CD4-positive, CD25-positive, alpha-beta regulatory T cell (primary cell): ENCODE data around the gene OR2Z1. TPM values are rescaled to one million over a fixed set of nuclear protein-coding genes. Genes with fewer than 3 reads are reported as not detected.

ENCODE experiments used
- ATAC-seq, 2 donors: fragments of 150-1000 bp; cut with Tn5 transposase; one replicate each; pipeline ENCODE4 v1.10.0; 2021; ENCODE audit warnings: low read depth in 2 of 2, moderate number of reproducible peaks in 2 of 2, moderate library complexity in 1 of 2
- DNase-seq, 3 donors: peaks; one replicate each; pipeline versions ENCODE4 v3.0.0 to v3.0.0-alpha.2; 2012 to 2022; ENCODE audit warnings: mixed read lengths in 1 of 3
- H3K27ac ChIP-seq: one replicate; pipeline ENCODE4 v1.7.0; 2013; ENCODE audit warnings: mild to moderate bottlenecking, low read length; ENCODE audit not compliant: insufficient read depth, poor library complexity, severe bottlenecking
- H3K27me3 ChIP-seq: one replicate; pipeline ENCODE4 v1.7.0; 2013; ENCODE audit warnings: low read length; ENCODE audit not compliant: control insufficient read depth, insufficient read depth
- H3K36me3 ChIP-seq: one replicate; pipeline ENCODE4 v1.7.0; 2013; ENCODE audit warnings: mild to moderate bottlenecking, low read length, moderate library complexity; ENCODE audit not compliant: control insufficient read depth, insufficient read depth
- H3K4me1 ChIP-seq: 2 replicates; pipeline ENCODE4 v1.7.0; 2013; ENCODE audit warnings: mild to moderate bottlenecking, low read length; ENCODE audit not compliant: insufficient read depth, control insufficient read depth, poor library complexity, severe bottlenecking
- H3K4me3 ChIP-seq: one replicate; pipeline ENCODE4 v1.7.0; 2013; ENCODE audit warnings: low read depth, mild to moderate bottlenecking, low read length, moderate library complexity
- H3K9me3 ChIP-seq, 2 experiments: 1 replicate in 1 of 2; 2 replicates in 1 of 2; pipeline ENCODE4 v1.7.0; 2013; ENCODE audit warnings: low read length in 2 of 2, mild to moderate bottlenecking in 1 of 2, moderate library complexity in 1 of 2; ENCODE audit not compliant: control insufficient read depth in 2 of 2
- H3K27ac Mint-ChIP-seq, 3 donors: one replicate each; pipeline ENCODE4 v1.8.0; 2020 to 2022; ENCODE audit warnings: mild to moderate bottlenecking in 3 of 3, mixed read lengths in 3 of 3, moderate library complexity in 2 of 3
- H3K27me3 Mint-ChIP-seq: one replicate; pipeline ENCODE4 v1.8.0; 2022; ENCODE audit warnings: mild to moderate bottlenecking, mixed read lengths
- H3K36me3 Mint-ChIP-seq: one replicate; pipeline ENCODE4 v1.8.0; 2020; ENCODE audit warnings: mixed read lengths
- H3K4me1 Mint-ChIP-seq, 4 donors: one replicate each; pipeline ENCODE4 v1.8.0; 2020 to 2022; ENCODE audit warnings: mixed read lengths in 4 of 4, mild to moderate bottlenecking in 1 of 4
- H3K4me3 Mint-ChIP-seq, 4 donors: one replicate each; pipeline ENCODE4 v1.8.0; 2020 to 2022; ENCODE audit warnings: mild to moderate bottlenecking in 4 of 4, mixed read lengths in 4 of 4, moderate library complexity in 3 of 4
- H3K9me3 Mint-ChIP-seq, 7 donors: one replicate each; pipeline ENCODE4 v1.8.0; 2020 to 2022; ENCODE audit warnings: mixed read lengths in 7 of 7, mild to moderate bottlenecking in 3 of 7, moderate library complexity in 2 of 7
- polyA plus RNA-seq, 4 donors: library from polyadenylated mRNA; unstranded; fragments of 300-500 nt; fragmentation: Illumina TruSeq; gene quantifications; one replicate each; pipeline ENCODE4 v1.2.3, GENCODE V29; 2021
- total RNA-seq: library from RNA; stranded (reverse); gene quantifications from one replicate; pipeline ENCODE4 v1.2.3, GENCODE V29; 2022

The OR2Z1 gene, protein sequence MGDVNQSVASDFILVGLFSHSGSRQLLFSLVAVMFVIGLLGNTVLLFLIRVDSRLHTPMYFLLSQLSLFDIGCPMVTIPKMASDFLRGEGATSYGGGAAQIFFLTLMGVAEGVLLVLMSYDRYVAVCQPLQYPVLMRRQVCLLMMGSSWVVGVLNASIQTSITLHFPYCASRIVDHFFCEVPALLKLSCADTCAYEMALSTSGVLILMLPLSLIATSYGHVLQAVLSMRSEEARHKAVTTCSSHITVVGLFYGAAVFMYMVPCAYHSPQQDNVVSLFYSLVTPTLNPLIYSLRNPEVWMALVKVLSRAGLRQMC
- total RNA-seq (not detected), polyA plus RNA-seq (not detected)

- peaks cover 9% of the 10 kb centered on the region for H3K27me3 Mint-ChIP-seq
- ATAC-seq: no peak
Observed at GRCh38 chr19:8721334-8721733, at the start of gene OR2Z1. Gene OR2Z1 (plus strand): TSS chr19:8721634. CDS start chr19:8731029, 9,395 bp downstream.

DNA sequence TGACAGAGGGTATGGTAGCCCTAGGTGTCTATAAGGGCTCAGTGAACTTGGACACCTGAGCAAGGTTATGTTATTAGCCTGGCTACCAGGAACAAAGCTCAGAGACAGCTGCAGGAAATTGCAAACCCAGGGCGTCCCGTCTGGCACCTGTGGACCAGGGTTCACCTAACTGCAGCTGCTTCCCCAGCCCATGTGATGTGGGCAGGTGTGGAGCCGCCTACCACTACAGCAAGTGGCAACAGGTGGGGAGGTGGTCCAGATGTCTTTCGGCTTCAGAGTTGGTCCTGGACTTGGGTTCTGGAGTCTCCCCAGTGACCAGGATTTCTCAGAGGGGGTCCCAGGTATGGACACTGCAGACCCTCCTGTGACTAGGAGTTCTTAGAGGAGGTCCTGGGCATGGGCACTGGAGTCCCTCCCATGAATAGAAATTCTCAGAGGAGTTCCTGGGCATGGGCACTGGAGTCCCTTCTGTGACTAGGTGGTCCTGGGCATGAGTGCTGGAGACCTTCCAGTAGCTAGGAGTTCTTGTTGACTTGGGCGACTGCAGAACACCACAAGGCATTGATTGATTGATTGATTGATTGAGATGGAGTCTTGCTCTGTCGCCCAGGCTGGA, 48.0 kb upstream of the OR2Z1 start:
- no peak overlapping the region for H3K27ac Mint-ChIP-seq
- H3K27me3 Mint-ChIP-seq: peaks cover 29% of the 10 kb centered on the region
- no peak overlapping the region for H3K4me3 Mint-ChIP-seq

More at GRCh38 chr19:8721334-8721733, at the start of gene OR2Z1:
- Histone ChIP-seq H3K4me3 (no peak within 1 kb of the TSS), H3K27me3 (peaks cover 6% of the 10 kb centered on the region), H3K36me3 (no peaks in the 10 kb centered on the region), H3K9me3 (no peaks in the 10 kb centered on the region), H3K4me1 (no peaks in the 10 kb centered on the region), H3K27ac (no peak within 1 kb of the TSS)
- Mint-ChIP-seq H3K27ac (no peak within 1 kb of the TSS), H3K9me3 (peaks cover 3 to 7% (median 4%) of the 10 kb centered on the region in 7 donors), H3K4me1 (no peaks in the 10 kb centered on the region), H3K36me3 (no peaks in the 10 kb centered on the region), H3K4me3 (no peak within 1 kb of the TSS)
- no peak for DNase-seq

GRCh38 chr19:8675066-8675465, 46.4 kb upstream of the OR2Z1 start:
- Mint-ChIP-seq H3K27ac (no peak overlapping the region), H3K4me3 (no peak overlapping the region), H3K9me3 (peaks cover 0 to 10% (median 1%) of the 10 kb centered on the region in 7 donors), H3K4me1 (peaks cover 0 to 10% (median 7%) of the 10 kb centered on the region in 4 donors), H3K36me3 (no peaks in the 10 kb centered on the region), H3K27me3 (peaks cover 24% of the 10 kb centered on the region)
- Histone ChIP-seq H3K27ac (no peak overlapping the region), H3K4me1 (peaks cover 3% of the 10 kb centered on the region), H3K27me3 (no peaks in the 10 kb centered on the region), H3K9me3 (no peaks in the 10 kb centered on the region), H3K36me3 (no peaks in the 10 kb centered on the region), H3K4me3 (no peak overlapping the region)
- DNase-seq: no peak
- ATAC-seq: no peak

More for the DNA sequence above, 48.0 kb upstream of the OR2Z1 start:
- no peak overlapping the region for H3K27ac ChIP-seq
- H3K27me3 ChIP-seq: no peaks in the 10 kb centered on the region
- peaks cover 3% of the 10 kb centered on the region for H3K4me1 ChIP-seq
- no peaks in the 10 kb centered on the region for H3K9me3 ChIP-seq
- no peak overlapping the region for H3K4me3 ChIP-seq
- Mint-ChIP-seq H3K9me3 (peaks cover 0 to 8% (median 0%) of the 10 kb centered on the region in 7 donors), H3K4me1 (peaks cover 0 to 10% (median 7%) of the 10 kb centered on the region in 4 donors), H3K36me3 (peaks cover 2% of the 10 kb centered on the region)
- H3K36me3 ChIP-seq: no peaks in the 10 kb centered on the region
- no peak for DNase-seq
- ATAC-seq: no peak

DNA sequence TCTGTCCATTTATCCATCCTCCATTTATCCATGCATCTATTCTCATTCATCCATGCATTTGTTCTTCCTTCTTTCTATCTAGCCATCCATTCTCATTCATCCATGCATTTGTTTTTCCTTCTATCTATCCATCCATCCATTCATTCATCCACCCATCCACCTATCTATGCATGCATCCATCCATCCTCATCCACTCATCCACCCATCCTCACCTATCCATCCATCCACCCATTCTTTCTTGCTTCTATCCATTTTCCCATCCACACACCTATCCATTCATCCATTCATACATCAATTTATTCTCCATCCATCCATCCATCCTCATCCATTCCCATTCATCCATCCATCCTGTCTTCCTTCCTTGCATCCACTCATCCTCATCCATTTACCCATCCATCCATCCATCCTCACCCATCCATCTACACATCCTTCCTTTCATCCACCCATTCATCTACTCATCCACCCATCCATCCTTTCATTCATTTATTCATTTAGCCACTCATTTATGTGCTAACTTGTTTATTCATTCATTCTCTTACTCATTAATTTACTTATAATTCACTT, 43.1 kb upstream of the OR2Z1 start:
- Histone ChIP-seq H3K27ac (no peak overlapping the region), H3K27me3 (no peaks in the 10 kb centered on the region), H3K4me3 (no peak overlapping the region), H3K36me3 (no peaks in the 10 kb centered on the region), H3K9me3 (no peaks in the 10 kb centered on the region), H3K4me1 (no peaks in the 10 kb centered on the region)
- ATAC-seq (no peak), DNase-seq (no peak)
- peaks cover 15% of the 10 kb centered on the region for H3K27me3 Mint-ChIP-seq
- H3K36me3 Mint-ChIP-seq: no peaks in the 10 kb centered on the region
- H3K9me3 Mint-ChIP-seq: peaks cover 0 to 10% (median 3%) of the 10 kb centered on the region in 7 donors
- H3K27ac Mint-ChIP-seq: no peak overlapping the region
- H3K4me3 Mint-ChIP-seq: no peak overlapping the region
- peaks cover 0 to 5% (median 2%) of the 10 kb centered on the region in 4 donors for H3K4me1 Mint-ChIP-seq

GRCh38 chr19:8680676-8681344, 40.6 kb upstream of the OR2Z1 start:
- no peak overlapping the region for H3K4me3 ChIP-seq
- H3K27me3 ChIP-seq: no peaks in the 10 kb centered on the region
- no peaks in the 10 kb centered on the region for H3K4me1 ChIP-seq
- H3K27ac ChIP-seq: no peak overlapping the region
- no peaks in the 10 kb centered on the region for H3K36me3 ChIP-seq
- Mint-ChIP-seq H3K27me3 (peaks cover 5% of the 10 kb centered on the region), H3K36me3 (no peaks in the 10 kb centered on the region), H3K9me3 (peaks cover 0 to 10% (median 2%) of the 10 kb centered on the region in 7 donors), H3K4me1 (peaks cover 0 to 3% (median under 1%) of the 10 kb centered on the region in 4 donors), H3K27ac (no peak overlapping the region), H3K4me3 (no peak overlapping the region)
- ATAC-seq (no peak), DNase-seq (no peak)
- no peaks in the 10 kb centered on the region for H3K9me3 ChIP-seq

DNA sequence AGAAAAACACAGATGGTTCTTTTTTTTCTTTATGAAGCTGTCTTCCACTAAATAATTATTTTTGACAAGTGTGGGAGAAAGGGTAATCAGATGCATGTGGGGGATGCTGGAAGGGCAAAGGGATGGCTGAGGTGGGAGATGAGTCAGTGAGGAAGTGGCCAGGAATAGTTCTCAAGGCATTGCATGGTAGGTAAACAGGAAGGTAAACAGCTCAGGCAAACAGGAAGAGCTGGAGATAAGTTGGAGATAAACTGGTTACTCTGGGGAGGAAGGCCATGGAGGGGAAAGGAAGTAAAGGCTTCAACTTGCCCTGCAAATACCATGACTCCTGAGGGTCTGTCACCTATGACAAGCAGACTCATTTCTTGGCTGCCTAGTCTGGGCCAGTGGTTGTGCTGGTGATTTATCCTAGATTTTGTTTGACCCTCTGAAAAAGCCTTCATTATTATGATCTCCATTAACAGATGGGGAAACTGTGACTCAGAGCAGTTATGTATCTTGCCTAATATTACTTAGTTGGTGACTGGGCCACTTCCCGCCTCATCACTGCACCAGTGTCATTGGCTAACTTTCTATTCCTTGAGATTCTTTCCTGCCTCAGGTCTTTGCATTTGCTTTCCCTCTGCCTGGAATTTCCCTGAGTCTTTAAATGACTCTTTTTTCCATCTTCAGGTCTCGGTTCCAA, 39.9 kb upstream of the OR2Z1 start:
- Mint-ChIP-seq H3K27ac (no peak overlapping the region), H3K9me3 (peaks cover 0 to 10% (median 1%) of the 10 kb centered on the region in 7 donors), H3K27me3 (peaks cover 4% of the 10 kb centered on the region), H3K4me3 (no peak overlapping the region), H3K36me3 (no peaks in the 10 kb centered on the region), H3K4me1 (peaks cover 0 to 2% (median 0%) of the 10 kb centered on the region in 4 donors)
- DNase-seq (no peak), ATAC-seq (no peak)
- Histone ChIP-seq H3K9me3 (no peaks in the 10 kb centered on the region), H3K4me3 (no peak overlapping the region), H3K4me1 (no peaks in the 10 kb centered on the region), H3K36me3 (no peaks in the 10 kb centered on the region), H3K27me3 (no peaks in the 10 kb centered on the region), H3K27ac (no peak overlapping the region)

GRCh38 chr19:8682472-8682871, 39.0 kb upstream of the OR2Z1 start:
- Histone ChIP-seq H3K4me1 (no peaks in the 10 kb centered on the region), H3K4me3 (no peak overlapping the region), H3K9me3 (no peaks in the 10 kb centered on the region), H3K36me3 (no peaks in the 10 kb centered on the region), H3K27ac (no peak overlapping the region), H3K27me3 (no peaks in the 10 kb centered on the region)
- peaks cover 0 to 2% (median 0%) of the 10 kb centered on the region in 4 donors for H3K4me1 Mint-ChIP-seq
- H3K9me3 Mint-ChIP-seq: peaks cover 0 to 10% (median 1%) of the 10 kb centered on the region in 7 donors
- DNase-seq (no peak), ATAC-seq (no peak)
- H3K27me3 Mint-ChIP-seq: peaks cover 7% of the 10 kb centered on the region
- no peak overlapping the region for H3K4me3 Mint-ChIP-seq
- no peak overlapping the region for H3K27ac Mint-ChIP-seq
- no peaks in the 10 kb centered on the region for H3K36me3 Mint-ChIP-seq
